AG10803 (cell line): ENCODE data around the gene POGLUT3.
A peak's percentile ranks its signal among the peaks of the same experiment; 100 is the strongest.

ENCODE experiments used
- DNase-seq: peaks from one replicate; pipeline ENCODE4 v3.0.0; 2010; ENCODE audit warnings: low read depth
- H3K4me3 ChIP-seq: 2 replicates; pipeline ENCODE4 v1.5.1; 2011; ENCODE audit warnings: mild to moderate bottlenecking, low read length, control low read depth
- TF ChIP-seq, protein P1 (sequence below): conservative IDR thresholded peaks from 2 replicates; pipeline ENCODE4 v1.5.1; 2011; ENCODE audit warnings: mild to moderate bottlenecking, low read length, control low read depth, inconsistent platforms

Gene POGLUT3, protein sequence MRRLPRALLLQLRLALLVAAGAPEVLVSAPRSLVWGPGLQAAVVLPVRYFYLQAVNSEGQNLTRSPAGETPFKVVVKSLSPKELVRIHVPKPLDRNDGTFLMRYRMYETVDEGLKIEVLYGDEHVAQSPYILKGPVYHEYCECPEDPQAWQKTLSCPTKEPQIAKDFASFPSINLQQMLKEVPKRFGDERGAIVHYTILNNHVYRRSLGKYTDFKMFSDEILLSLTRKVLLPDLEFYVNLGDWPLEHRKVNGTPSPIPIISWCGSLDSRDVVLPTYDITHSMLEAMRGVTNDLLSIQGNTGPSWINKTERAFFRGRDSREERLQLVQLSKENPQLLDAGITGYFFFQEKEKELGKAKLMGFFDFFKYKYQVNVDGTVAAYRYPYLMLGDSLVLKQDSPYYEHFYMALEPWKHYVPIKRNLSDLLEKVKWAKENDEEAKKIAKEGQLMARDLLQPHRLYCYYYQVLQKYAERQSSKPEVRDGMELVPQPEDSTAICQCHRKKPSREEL

DNA sequence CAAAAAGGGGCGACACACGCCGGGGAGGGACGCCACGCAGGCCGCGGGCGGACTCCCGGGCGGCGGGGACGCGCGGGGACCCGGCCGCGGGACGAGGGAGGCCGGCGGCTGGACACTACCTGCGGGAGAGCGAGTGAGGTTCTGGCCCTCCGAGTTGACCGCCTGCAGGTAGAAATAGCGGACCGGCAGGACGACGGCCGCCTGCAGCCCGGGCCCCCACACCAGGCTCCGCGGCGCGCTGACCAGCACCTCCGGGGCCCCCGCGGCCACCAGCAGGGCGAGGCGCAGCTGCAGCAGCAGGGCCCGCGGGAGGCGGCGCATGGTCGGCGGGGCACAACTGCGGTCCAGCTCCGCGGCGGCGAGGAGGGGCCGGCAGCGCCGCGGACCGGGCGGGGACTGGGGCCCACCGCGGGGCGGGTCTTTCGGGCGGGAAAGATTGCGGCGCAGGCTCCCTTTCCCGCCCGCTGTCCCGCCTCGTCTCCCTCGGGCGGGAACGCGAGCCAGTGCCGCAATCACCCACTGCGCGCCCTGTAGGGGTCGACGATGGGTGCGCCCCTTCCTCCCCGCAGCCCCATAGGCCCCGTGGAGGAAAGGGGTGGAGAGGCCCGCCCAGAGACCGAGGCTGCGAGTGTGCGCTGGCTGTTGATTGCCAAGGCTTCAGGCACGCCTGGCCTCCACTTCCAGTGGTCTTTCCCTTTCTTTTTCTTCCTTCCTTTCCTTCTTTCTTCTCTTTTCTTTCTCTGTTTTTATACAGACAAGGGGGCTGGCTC lies at the start of gene POGLUT3:
POGLUT3 (minus strand) TSS at position 339 of the 770 bp plus-strand sequence; CDS start at position 321, 18 bp downstream.
- TF ChIP-seq, protein P1, sequence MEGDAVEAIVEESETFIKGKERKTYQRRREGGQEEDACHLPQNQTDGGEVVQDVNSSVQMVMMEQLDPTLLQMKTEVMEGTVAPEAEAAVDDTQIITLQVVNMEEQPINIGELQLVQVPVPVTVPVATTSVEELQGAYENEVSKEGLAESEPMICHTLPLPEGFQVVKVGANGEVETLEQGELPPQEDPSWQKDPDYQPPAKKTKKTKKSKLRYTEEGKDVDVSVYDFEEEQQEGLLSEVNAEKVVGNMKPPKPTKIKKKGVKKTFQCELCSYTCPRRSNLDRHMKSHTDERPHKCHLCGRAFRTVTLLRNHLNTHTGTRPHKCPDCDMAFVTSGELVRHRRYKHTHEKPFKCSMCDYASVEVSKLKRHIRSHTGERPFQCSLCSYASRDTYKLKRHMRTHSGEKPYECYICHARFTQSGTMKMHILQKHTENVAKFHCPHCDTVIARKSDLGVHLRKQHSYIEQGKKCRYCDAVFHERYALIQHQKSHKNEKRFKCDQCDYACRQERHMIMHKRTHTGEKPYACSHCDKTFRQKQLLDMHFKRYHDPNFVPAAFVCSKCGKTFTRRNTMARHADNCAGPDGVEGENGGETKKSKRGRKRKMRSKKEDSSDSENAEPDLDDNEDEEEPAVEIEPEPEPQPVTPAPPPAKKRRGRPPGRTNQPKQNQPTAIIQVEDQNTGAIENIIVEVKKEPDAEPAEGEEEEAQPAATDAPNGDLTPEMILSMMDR = no peak

DNA sequence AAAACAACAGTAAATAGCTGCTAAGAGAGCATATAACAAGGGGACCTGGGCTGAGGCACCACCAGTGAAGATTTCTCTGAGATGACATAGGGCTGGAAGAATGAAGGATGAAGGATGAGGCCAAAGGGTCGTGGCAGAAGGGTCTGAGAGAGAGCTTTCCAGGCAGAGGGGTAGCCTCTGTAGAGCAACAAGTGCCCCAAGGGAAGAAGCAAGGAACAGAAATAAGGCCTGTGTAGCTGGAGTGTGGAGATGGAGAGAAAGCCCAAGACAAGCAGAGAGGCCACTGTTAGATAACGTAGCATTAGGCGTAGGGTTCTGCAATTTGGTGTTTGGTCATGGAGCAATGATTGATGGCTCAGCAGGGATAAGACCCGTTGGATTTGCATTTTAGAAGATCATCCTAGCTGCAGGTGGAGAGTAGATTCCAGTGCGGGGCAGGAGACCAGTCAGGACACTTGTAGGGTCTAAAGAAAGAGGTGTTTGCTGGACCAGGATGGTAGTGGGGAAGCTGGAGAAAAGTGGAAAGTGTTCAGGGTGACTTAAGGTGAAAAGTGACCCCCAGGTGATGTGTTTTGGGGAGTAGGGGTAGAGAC lies 47.8 kb upstream of the POGLUT3 start:
- TF ChIP-seq, protein P1 = no peak
- no peak for DNase-seq
- H3K4me3 ChIP-seq = no peak overlapping the region

More for the DNA sequence above, at the start of gene POGLUT3:
- peak within 1 kb of the TSS; percentile 67 for H3K4me3 ChIP-seq
- peak; percentile 41 for DNase-seq

DNA sequence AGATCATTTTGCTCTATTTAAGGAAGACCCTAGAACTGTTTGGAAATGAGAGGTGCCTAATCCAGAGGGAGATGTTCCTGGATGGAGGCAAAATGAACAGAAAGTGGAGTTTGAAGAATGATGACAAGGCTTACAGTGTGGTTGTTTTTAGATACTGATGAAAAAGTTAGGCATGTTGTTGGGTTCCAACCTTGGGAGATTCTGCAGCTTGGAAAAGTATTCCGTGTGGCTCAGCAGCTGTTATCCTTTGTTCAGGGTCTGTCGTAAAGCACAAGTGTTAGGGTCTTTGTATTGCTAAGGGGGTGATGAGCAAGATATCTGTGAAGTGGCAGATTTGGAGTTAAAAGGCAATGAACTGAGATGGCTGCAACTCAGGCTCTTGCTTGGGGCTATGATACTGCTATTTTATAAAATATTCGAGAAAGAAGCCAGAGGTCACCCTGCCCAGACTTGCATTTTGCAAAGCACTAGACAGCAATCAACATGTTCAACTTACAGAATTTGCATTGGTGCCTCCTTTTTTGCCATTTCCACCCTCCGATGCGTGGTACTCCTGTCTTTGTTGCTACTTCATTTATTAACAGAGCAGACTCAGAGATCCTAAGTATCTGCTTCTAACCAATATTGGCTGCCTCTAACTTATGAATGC lies 45.3 kb upstream of the POGLUT3 start:
- TF ChIP-seq, protein P1 = no peak
- H3K4me3 ChIP-seq = no peak overlapping the region
- DNase-seq = no peak

DNA sequence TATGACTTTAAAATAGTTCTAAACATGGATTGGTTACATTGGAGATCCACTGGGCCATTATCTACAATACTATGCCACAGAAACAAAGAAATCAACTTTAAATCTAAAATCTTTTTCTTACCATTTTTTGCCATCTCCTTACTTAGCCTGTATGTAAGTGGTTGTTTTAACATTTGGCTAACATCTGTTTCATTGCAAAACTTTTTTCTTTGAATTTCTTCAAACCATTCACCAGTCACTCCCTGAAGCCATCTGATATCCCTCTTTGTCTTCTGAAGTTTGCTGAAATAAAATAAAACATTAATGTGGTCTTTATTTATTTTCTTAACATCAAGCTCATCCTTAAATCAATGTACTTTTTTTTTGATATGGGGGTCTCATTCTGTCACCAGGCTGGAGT lies 43.3 kb upstream of the POGLUT3 start:
- DNase-seq = peak; percentile 43
- H3K4me3 ChIP-seq = no peak overlapping the region
- TF ChIP-seq, protein P1 = no peak

DNA sequence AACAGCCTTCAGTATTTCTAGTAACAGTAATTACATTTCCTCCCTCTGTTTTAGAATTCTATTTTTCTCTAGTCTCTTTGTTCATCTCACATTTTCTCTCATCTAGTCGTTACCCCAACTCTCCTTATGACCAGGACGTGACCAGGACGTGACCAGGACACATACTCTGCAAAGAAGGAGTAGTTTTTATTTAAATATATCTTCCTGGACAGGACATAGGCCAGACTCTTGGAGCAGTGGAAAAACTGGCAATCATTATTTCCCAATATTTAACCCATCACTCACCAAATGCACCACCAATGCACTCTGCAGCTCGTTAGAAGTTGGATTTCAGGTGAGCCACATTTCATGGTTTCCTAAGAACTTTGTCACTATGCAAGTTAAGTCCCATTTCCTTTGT lies 40.3 kb upstream of the POGLUT3 start:
- DNase-seq = no peak
- TF ChIP-seq, protein P1 = no peak
- no peak overlapping the region for H3K4me3 ChIP-seq

DNA sequence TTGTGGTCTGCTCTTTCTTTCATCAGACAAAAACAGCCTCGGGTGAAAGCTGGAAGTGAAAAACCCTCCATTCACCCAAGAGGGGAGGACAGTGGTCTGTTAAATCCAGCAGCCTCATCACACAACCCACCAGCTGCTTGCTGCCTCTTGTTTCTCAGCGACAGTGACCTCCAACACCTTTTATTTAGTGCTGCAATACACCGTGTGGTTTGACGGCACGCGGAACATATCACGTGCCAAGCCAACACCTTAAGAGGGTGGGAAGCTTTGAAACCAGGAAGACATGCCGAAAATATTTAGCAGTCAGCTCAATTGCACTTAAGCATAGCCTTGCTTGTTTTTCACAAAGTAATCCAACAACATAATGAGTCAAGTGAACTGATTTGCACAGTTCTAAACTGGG lies 39.8 kb upstream of the POGLUT3 start:
- no peak overlapping the region for H3K4me3 ChIP-seq
- no peak for DNase-seq
- TF ChIP-seq, protein P1 = no peak
